Measurements from ENCODE around the gene RACK1.

Gene RACK1

GRCh38 chr5:181223729-181224389 is 19.8 kb downstream of the RACK1 start:
- TF ChIP-seq CEBPB (IDR thresholded peaks at IDR 0.05): no peak
- TF ChIP-seq TAF1 (IDR thresholded peaks at IDR 0.05; ENCODE audit: low read depth): no peak
- no peak for TF ChIP-seq REST (IDR thresholded peaks at IDR 0.05; ENCODE audit: low read depth)
- TF ChIP-seq ZBTB7A (IDR thresholded peaks at IDR 0.05; ENCODE audit: low read depth): peak; percentile 97
- peak; percentile 82 for TF ChIP-seq YY1 (IDR thresholded peaks at IDR 0.05; ENCODE audit: low read depth)
- TF ChIP-seq FOXM1 (IDR thresholded peaks at IDR 0.05; ENCODE audit: borderline replicate concordance, low read depth): no peak
- no peak for TF ChIP-seq CREB1 (IDR thresholded peaks at IDR 0.05; ENCODE audit: low read depth)
- no peak for TF ChIP-seq NFIC (IDR thresholded peaks at IDR 0.05)

GRCh38 chr5:181223058-181223728 is 20.5 kb downstream of the RACK1 start, which contains the start of gene TRIM41:
TRIM41 (plus strand) TSS chr5:181223281; CDS start chr5:181224000, 719 bp downstream.
- no peak for TF ChIP-seq REST (IDR thresholded peaks at IDR 0.05; ENCODE audit: low read depth)
- no peak for TF ChIP-seq EP300 (IDR thresholded peaks at IDR 0.05; ENCODE audit: borderline replicate concordance)
- TF ChIP-seq YY1 (IDR thresholded peaks at IDR 0.05; ENCODE audit: low read depth): peak; percentile 39
- peak; percentile 53 for TF ChIP-seq TCF12 (IDR thresholded peaks at IDR 0.05; ENCODE audit: low read depth)
- peak; percentile 70 for TF ChIP-seq MAX (IDR thresholded peaks at IDR 0.05)
- TF ChIP-seq NFIC (IDR thresholded peaks at IDR 0.05): no peak
- TF ChIP-seq CREB1 (IDR thresholded peaks at IDR 0.05; ENCODE audit: low read depth): no peak
- TF ChIP-seq RAD21 (IDR thresholded peaks at IDR 0.05; ENCODE audit: low read depth): no peak
- no peak; the same call in 1 of the 2 replicates for TF ChIP-seq EGR1 (IDR thresholded peaks at IDR 0.05)
- TF ChIP-seq TEAD4 (IDR thresholded peaks at IDR 0.05): no peak
- no peak for TF ChIP-seq FOXM1 (IDR thresholded peaks at IDR 0.05; ENCODE audit: borderline replicate concordance, low read depth)
- TF ChIP-seq USF1 (IDR thresholded peaks at IDR 0.05): no peak
- TF ChIP-seq TAF1 (IDR thresholded peaks at IDR 0.05; ENCODE audit: low read depth): peak; percentile 93
- peak; percentile 83 for TF ChIP-seq ZBTB7A (IDR thresholded peaks at IDR 0.05; ENCODE audit: low read depth)
- no peak for TF ChIP-seq CEBPB (IDR thresholded peaks at IDR 0.05)

GRCh38 chr5:181222630-181223057 is 21.1 kb downstream of the RACK1 start:
- TF ChIP-seq USF1 (IDR thresholded peaks at IDR 0.05) (no peak), RAD21 (IDR thresholded peaks at IDR 0.05; ENCODE audit: low read depth) (no peak), NFIC (IDR thresholded peaks at IDR 0.05) (no peak; the same call in 1 of the 2 replicates), CEBPB (IDR thresholded peaks at IDR 0.05) (no peak), TCF12 (IDR thresholded peaks at IDR 0.05; ENCODE audit: low read depth) (no peak; the same call in 1 of the 2 replicates), EGR1 (IDR thresholded peaks at IDR 0.05) (no peak)

GRCh38 chr5:181221792-181222629 is 21.7 kb downstream of the RACK1 start:
- TF ChIP-seq EGR1 (IDR thresholded peaks at IDR 0.05) (no peak), MAX (IDR thresholded peaks at IDR 0.05) (peak; percentile 54), RAD21 (IDR thresholded peaks at IDR 0.05; ENCODE audit: low read depth) (no peak), YY1 (IDR thresholded peaks at IDR 0.05; ENCODE audit: low read depth) (peak; percentile 80), TAF1 (IDR thresholded peaks at IDR 0.05; ENCODE audit: low read depth) (no peak), TCF12 (IDR thresholded peaks at IDR 0.05; ENCODE audit: low read depth) (peak; percentile 49), NFIC (IDR thresholded peaks at IDR 0.05) (peak; percentile 14; the same call in 1 of the 2 replicates), REST (IDR thresholded peaks at IDR 0.05; ENCODE audit: low read depth) (no peak), TEAD4 (IDR thresholded peaks at IDR 0.05) (peak; percentile 93), CEBPB (IDR thresholded peaks at IDR 0.05) (peak; percentile 57; the same call in 1 of the 2 replicates), EP300 (IDR thresholded peaks at IDR 0.05; ENCODE audit: borderline replicate concordance) (peak; percentile 6; the same call in 1 of the 2 replicates), FOXM1 (IDR thresholded peaks at IDR 0.05; ENCODE audit: borderline replicate concordance, low read depth) (no peak), USF1 (IDR thresholded peaks at IDR 0.05) (peak; percentile 42; the same call in 1 of the 2 replicates), ZBTB7A (IDR thresholded peaks at IDR 0.05; ENCODE audit: low read depth) (no peak), CREB1 (IDR thresholded peaks at IDR 0.05; ENCODE audit: low read depth) (no peak)
